CD14-positive monocyte (primary cell): ENCODE results near the gene DHX15. TPM values are rescaled to one million over a fixed set of nuclear protein-coding genes. Genes with fewer than 3 reads are reported as not detected.

Source experiments
- DNase-seq, 3 donors: peaks; one replicate each; pipeline ENCODE4 v3.0.0-alpha.2; 2011 to 2022
- H2AFZ ChIP-seq: 2 replicates; pipeline ENCODE4 v1.6.0; 2012; ENCODE audit warnings: mild to moderate bottlenecking, low read depth, low read length, inconsistent platforms; ENCODE audit not compliant: insufficient read depth, poor library complexity, severe bottlenecking
- H3K27ac ChIP-seq, 2 donors: 1 replicate in 1 of 2; 2 replicates in 1 of 2; pipeline ENCODE4 v1.5.1; 2012 to 2013; ENCODE audit warnings: low read length in 2 of 2, control low read depth in 1 of 2, inconsistent platforms in 1 of 2, low read depth in 1 of 2, mild to moderate bottlenecking in 1 of 2
- H3K27me3 ChIP-seq, 2 donors: one replicate each; pipeline versions ENCODE4 v1.6.0 to v1.6.1; 2011 to 2013; ENCODE audit warnings: low read length in 2 of 2; ENCODE audit not compliant: control insufficient read depth in 2 of 2, insufficient read depth in 2 of 2
- H3K36me3 ChIP-seq, 2 donors: replicated peaks in 1 of 2; 1 replicate in 1 of 2; 2 replicates in 1 of 2; pipeline versions ENCODE4 v1.5.1 to v1.6.1; 2012 to 2013; ENCODE audit warnings: low read length in 2 of 2, control low read depth in 1 of 2, inconsistent platforms in 1 of 2, mild to moderate bottlenecking in 1 of 2; ENCODE audit not compliant: insufficient read depth in 2 of 2, control insufficient read depth in 1 of 2
- H3K4me1 ChIP-seq, 2 donors: 1 replicate in 1 of 2; 2 replicates in 1 of 2; pipeline versions ENCODE4 v1.5.1 to v1.6.1; 2012 to 2013; ENCODE audit warnings: low read length in 2 of 2, control low read depth in 1 of 2, inconsistent platforms in 1 of 2, mild to moderate bottlenecking in 1 of 2, moderate library complexity in 1 of 2; ENCODE audit not compliant: insufficient read depth in 2 of 2, control insufficient read depth in 1 of 2
- H3K4me2 ChIP-seq: replicated peaks from 2 replicates; pipeline ENCODE3; 2012; ENCODE audit warnings: low read length, moderate library complexity, mild to moderate bottlenecking; ENCODE audit not compliant: poor library complexity, severe bottlenecking; ENCODE audit errors: extremely low read depth
- H3K4me3 ChIP-seq, 3 experiments: fragments of 200-600 bp in 1 of 3; sonication (generic) in 1 of 3; replicated peaks in 1 of 3; 1 replicate in 2 of 3; 2 replicates in 1 of 3; pipeline ENCODE4 v1.5.1; 2011 to 2013; ENCODE audit warnings: low read length in 3 of 3, mild to moderate bottlenecking in 3 of 3, control low read depth in 2 of 3, low read depth in 2 of 3, inconsistent platforms in 1 of 3, moderate library complexity in 1 of 3
- H3K79me2 ChIP-seq: 2 replicates; pipeline ENCODE4 v1.6.0; 2012; ENCODE audit warnings: mild to moderate bottlenecking, control low read depth, inconsistent platforms, low read length, moderate library complexity; ENCODE audit not compliant: insufficient read depth
- H3K9ac ChIP-seq: 2 replicates; pipeline ENCODE4 v1.6.0; 2017; ENCODE audit warnings: low read length, mild to moderate bottlenecking; ENCODE audit not compliant: insufficient read depth, poor library complexity, severe bottlenecking
- H3K9me3 ChIP-seq, 2 donors: replicated peaks in 1 of 2; 1 replicate in 1 of 2; 2 replicates in 1 of 2; pipeline versions ENCODE4 v1.5.1 to v1.6.1; 2012 to 2013; ENCODE audit warnings: low read length in 2 of 2, control low read depth in 1 of 2; ENCODE audit not compliant: control insufficient read depth in 1 of 2, insufficient read depth in 1 of 2
- H4K20me1 ChIP-seq: 2 replicates; pipeline ENCODE4 v1.6.0; 2012; ENCODE audit warnings: mild to moderate bottlenecking, low read length, control low read depth, moderate library complexity; ENCODE audit not compliant: insufficient read depth
- H3K27ac Mint-ChIP-seq, 7 donors: one replicate each; pipeline ENCODE4 v1.8.0; 2020; ENCODE audit warnings: mild to moderate bottlenecking in 7 of 7, mixed read lengths in 7 of 7, moderate library complexity in 6 of 7, inconsistent platforms in 2 of 7
- H3K27me3 Mint-ChIP-seq, 3 donors: one replicate each; pipeline ENCODE4 v1.8.0; 2021 to 2022; ENCODE audit warnings: low read depth in 3 of 3, mild to moderate bottlenecking in 3 of 3, mixed read lengths in 3 of 3, moderate library complexity in 3 of 3, inconsistent platforms in 1 of 3
- H3K36me3 Mint-ChIP-seq, 2 donors: one replicate each; pipeline ENCODE4 v1.8.0; 2020; ENCODE audit warnings: mixed read lengths in 2 of 2, inconsistent platforms in 1 of 2, mild to moderate bottlenecking in 1 of 2
- H3K4me1 Mint-ChIP-seq: one replicate; pipeline ENCODE4 v1.8.0; 2020; ENCODE audit warnings: mild to moderate bottlenecking, mixed read lengths
- H3K4me3 Mint-ChIP-seq, 2 donors: one replicate each; pipeline ENCODE4 v1.8.0; 2020; ENCODE audit warnings: mild to moderate bottlenecking in 2 of 2, mixed read lengths in 2 of 2, moderate library complexity in 1 of 2
- H3K9me3 Mint-ChIP-seq, 7 donors: one replicate each; pipeline ENCODE4 v1.8.0; 2020 to 2022; ENCODE audit warnings: mixed read lengths in 7 of 7, mild to moderate bottlenecking in 6 of 7, moderate library complexity in 6 of 7, inconsistent platforms in 2 of 7
- WGBS: methylation state at CpG from one replicate; pipeline ENCODE4 v1.1.5; 2013; ENCODE audit warnings: missing lambda C conversion rate; ENCODE audit not compliant: insufficient coverage; 5-methylcytosine and 5-hydroxymethylcytosine counted together
- intact Hi-C, 2 donors: fragments of 100-400 bp; cut with micrococcal nuclease; formaldehyde crosslinking; loops; one replicate each; pipeline versions ENCODE4 v1.15.0 to v1.15.1; 2023
- polyA plus RNA-seq, 3 donors: library from polyadenylated mRNA; depleted of rRNA in 1 of 3; unstranded in 2 of 3; stranded (reverse) in 1 of 3; fragments of 300-500 nt in 2 of 3; fragments of >200 nt in 1 of 3; fragmentation: Illumina TruSeq in 2 of 3; gene quantifications; 1 replicate in 2 of 3; 2 replicates in 1 of 3; pipeline ENCODE4 v1.2.3, GENCODE V29; 2012 to 2021
- TF ChIP-seq, protein P1 (sequence below): fragments of 200-600 bp; IDR thresholded peaks from one replicate; pipeline ENCODE4 v1.8.0; 2022; ENCODE audit warnings: antibody characterized with exemption, mild to moderate bottlenecking

The DHX15 gene
- polyA plus RNA-seq, 3 donors, result 27.2 to 77.7 (median 37.5) TPM

DNA sequence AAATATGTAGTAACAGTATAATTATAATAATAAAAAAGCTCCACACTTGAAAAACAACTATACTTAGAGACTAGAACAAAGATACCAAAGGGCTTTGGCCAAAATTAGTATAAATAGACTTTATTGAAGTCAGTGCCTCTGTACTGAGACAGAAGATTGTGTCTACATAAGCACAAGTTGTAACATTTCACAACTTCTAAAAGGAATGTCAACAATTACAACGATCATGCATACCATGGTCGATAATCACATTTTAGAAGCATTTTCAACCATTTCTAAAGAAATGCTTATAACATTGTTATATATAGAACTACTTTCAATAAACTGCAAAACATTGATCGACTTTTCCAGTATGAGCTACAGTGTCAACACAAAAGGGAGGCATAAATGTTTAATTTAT is 57.0 kb downstream of the DHX15 start:
- TF ChIP-seq, protein P1, sequence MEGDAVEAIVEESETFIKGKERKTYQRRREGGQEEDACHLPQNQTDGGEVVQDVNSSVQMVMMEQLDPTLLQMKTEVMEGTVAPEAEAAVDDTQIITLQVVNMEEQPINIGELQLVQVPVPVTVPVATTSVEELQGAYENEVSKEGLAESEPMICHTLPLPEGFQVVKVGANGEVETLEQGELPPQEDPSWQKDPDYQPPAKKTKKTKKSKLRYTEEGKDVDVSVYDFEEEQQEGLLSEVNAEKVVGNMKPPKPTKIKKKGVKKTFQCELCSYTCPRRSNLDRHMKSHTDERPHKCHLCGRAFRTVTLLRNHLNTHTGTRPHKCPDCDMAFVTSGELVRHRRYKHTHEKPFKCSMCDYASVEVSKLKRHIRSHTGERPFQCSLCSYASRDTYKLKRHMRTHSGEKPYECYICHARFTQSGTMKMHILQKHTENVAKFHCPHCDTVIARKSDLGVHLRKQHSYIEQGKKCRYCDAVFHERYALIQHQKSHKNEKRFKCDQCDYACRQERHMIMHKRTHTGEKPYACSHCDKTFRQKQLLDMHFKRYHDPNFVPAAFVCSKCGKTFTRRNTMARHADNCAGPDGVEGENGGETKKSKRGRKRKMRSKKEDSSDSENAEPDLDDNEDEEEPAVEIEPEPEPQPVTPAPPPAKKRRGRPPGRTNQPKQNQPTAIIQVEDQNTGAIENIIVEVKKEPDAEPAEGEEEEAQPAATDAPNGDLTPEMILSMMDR, result no peak
- Mint-ChIP-seq H3K4me1 (no peaks in the 10 kb centered on the region), H3K27me3 (no peaks in the 10 kb centered on the region), H3K36me3 (peaks cover 77 to 87% of the 10 kb centered on the region in 2 donors), H3K27ac (no peak overlapping the region), H3K4me3 (no peak overlapping the region), H3K9me3 (no peaks in the 10 kb centered on the region)
- Histone ChIP-seq H3K9me3 (no peaks in the 10 kb centered on the region), H3K4me2 (no peak overlapping the region), H3K79me2 (peaks cover 11% of the 10 kb centered on the region), H4K20me1 (peaks cover 14% of the 10 kb centered on the region), H3K27me3 (no peaks in the 10 kb centered on the region), H2AFZ (no peak overlapping the region), H3K36me3 (peaks cover 76 to 100% of the 10 kb centered on the region in 2 donors), H3K4me1 (no peaks in the 10 kb centered on the region), H3K4me3 (no peak overlapping the region), H3K27ac (no peak overlapping the region), H3K9ac (no peak overlapping the region)
- no CpG with 5 or more reads among the region's 3 CpGs for WGBS
- DNase-seq, result no peak
- intact Hi-C loops, result no loop called here

DNA sequence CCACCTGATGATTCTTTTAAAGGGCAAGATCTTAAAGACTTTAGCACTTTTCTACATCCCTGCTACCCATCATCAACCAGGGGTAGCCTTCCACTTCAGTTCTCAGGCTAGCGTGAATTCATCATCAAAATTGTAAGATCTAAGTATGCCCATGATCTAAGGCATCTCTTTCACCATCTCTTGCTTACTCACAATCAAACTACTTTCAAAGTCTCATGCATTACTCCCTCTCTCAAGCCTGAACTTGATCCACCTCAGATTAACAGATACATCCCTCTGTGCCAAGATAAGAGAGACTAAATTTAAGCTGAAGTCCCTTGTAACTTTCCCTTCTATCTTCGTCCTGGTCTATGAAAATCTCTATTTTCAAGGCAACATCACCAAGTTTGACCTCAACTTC is 62.8 kb downstream of the DHX15 start:
- Histone ChIP-seq H3K9ac (no peak overlapping the region), H3K9me3 (no peaks in the 10 kb centered on the region), H3K4me3 (no peak overlapping the region), H2AFZ (no peak overlapping the region), H3K4me1 (no peaks in the 10 kb centered on the region), H3K36me3 (peaks cover 50 to 95% of the 10 kb centered on the region in 2 donors), H3K4me2 (no peak overlapping the region), H3K27me3 (no peaks in the 10 kb centered on the region), H3K79me2 (no peaks in the 10 kb centered on the region), H3K27ac (peak overlapping the region in 1 of 2 donors; percentile 26), H4K20me1 (peaks cover 24% of the 10 kb centered on the region)
- no peaks in the 10 kb centered on the region for H3K9me3 Mint-ChIP-seq
- no peak overlapping the region for H3K4me3 Mint-ChIP-seq
- no peaks in the 10 kb centered on the region for H3K4me1 Mint-ChIP-seq
- peaks cover 58 to 77% of the 10 kb centered on the region in 2 donors for H3K36me3 Mint-ChIP-seq
- DNase-seq, result no peak
- peak overlapping the region in 3 of 7 donors; percentile 1 to 36 (median 23) for H3K27ac Mint-ChIP-seq
- no peaks in the 10 kb centered on the region for H3K27me3 Mint-ChIP-seq
- intact Hi-C loops, result no loop called here
- TF ChIP-seq, protein P1, result no peak
- WGBS, result 100% methylated on average over 2 of the region's 2 CpGs
